HepG2 (cell line): ENCODE results near the gene ZFP36. TPM values are rescaled to one million over a fixed set of nuclear protein-coding genes. Genes with fewer than 3 reads are reported as not detected.

Source experiments
- CBFB ChIP-seq: sonication (generic); formaldehyde crosslinking; IDR thresholded peaks from 2 replicates; pipeline ENCODE4 v1.4.0; 2020; ENCODE audit warnings: missing genetic modification reagents
- HMGXB4 ChIP-seq, 2 experiments: sonication (generic) in 1 of 2; formaldehyde crosslinking in 1 of 2; IDR thresholded peaks; 2 replicates each; pipeline versions ENCODE4 v1.4.0 to v1.6.1; 2018 to 2020; ENCODE audit warnings: missing genetic modification reagents in 2 of 2, borderline replicate concordance in 1 of 2, low read depth in 1 of 2, mild to moderate bottlenecking in 1 of 2, missing biosample characterization in 1 of 2
- HNF4G ChIP-seq, 2 experiments: sonication (generic) in 1 of 2; formaldehyde crosslinking in 1 of 2; IDR thresholded peaks; 2 replicates each; pipeline versions ENCODE4 v1.4.0 to v1.6.1; 2011 to 2020; ENCODE audit warnings: borderline replicate concordance in 2 of 2, low read depth in 2 of 2, mild to moderate bottlenecking in 2 of 2, low read length in 1 of 2, missing genetic modification reagents in 1 of 2, moderate library complexity in 1 of 2
- HOXA3 ChIP-seq: sonication (generic); formaldehyde crosslinking; IDR thresholded peaks from 2 replicates; pipeline ENCODE4 v1.5.0; 2020; ENCODE audit warnings: missing genetic modification reagents
- KLF11 ChIP-seq: IDR thresholded peaks from 2 replicates; pipeline ENCODE4 v1.6.1; 2016; ENCODE audit warnings: missing compliant biosample characterization
- PATZ1 ChIP-seq: sonication (generic); formaldehyde crosslinking; IDR thresholded peaks from 2 replicates; pipeline ENCODE4 v1.4.0; 2020; ENCODE audit warnings: missing genetic modification reagents
- STAG1 ChIP-seq: sonication (generic); formaldehyde crosslinking; IDR thresholded peaks from 2 replicates; pipeline ENCODE4 v1.4.0; 2020; ENCODE audit warnings: missing genetic modification reagents
- THAP7 ChIP-seq: sonication (generic); formaldehyde crosslinking; IDR thresholded peaks from 2 replicates; pipeline ENCODE4 v1.8.1; 2023; ENCODE audit warnings: mild to moderate bottlenecking, missing genetic modification reagents
- ZBTB38 ChIP-seq: sonication (generic); formaldehyde crosslinking; IDR thresholded peaks from 2 replicates; pipeline ENCODE4 v1.5.1; 2020; ENCODE audit warnings: mild to moderate bottlenecking, missing genetic modification reagents
- ZFX ChIP-seq: sonication (generic); formaldehyde crosslinking; IDR thresholded peaks from 2 replicates; pipeline ENCODE4 v1.4.0; 2020; ENCODE audit warnings: mild to moderate bottlenecking, low read depth, missing genetic modification reagents, moderate library complexity
- ZNF318 ChIP-seq: sonication (generic); formaldehyde crosslinking; IDR thresholded peaks from 2 replicates; pipeline ENCODE4 v1.4.0; 2020; ENCODE audit warnings: mild to moderate bottlenecking, missing genetic modification reagents
- ZNF567 ChIP-seq: sonication (generic); formaldehyde crosslinking; IDR thresholded peaks from 2 replicates; pipeline ENCODE4 v1.8.1; 2023; ENCODE audit warnings: mild to moderate bottlenecking, missing genetic modification reagents, borderline replicate concordance
- ZNF607 ChIP-seq: sonication (generic); formaldehyde crosslinking; IDR thresholded peaks from 2 replicates; pipeline ENCODE4 v1.5.1; 2020; ENCODE audit warnings: missing genetic modification reagents, mild to moderate bottlenecking, borderline replicate concordance
- ZNF660 ChIP-seq: sonication (generic); formaldehyde crosslinking; IDR thresholded peaks from 2 replicates; pipeline ENCODE4 v1.5.1; 2020; ENCODE audit warnings: mild to moderate bottlenecking, low read depth, missing genetic modification reagents, borderline replicate concordance
- ZSCAN12 ChIP-seq: sonication (generic); formaldehyde crosslinking; IDR thresholded peaks from 2 replicates; pipeline ENCODE4 v1.9.0; 2021; ENCODE audit warnings: mild to moderate bottlenecking, missing genetic modification reagents
- polyA plus RNA-seq, 8 experiments: library from polyadenylated mRNA; depleted of rRNA in 3 of 8; stranded (reverse) in 7 of 8; unstranded in 1 of 8; fragments of >200 nt; fragmentation: Illumina TruSeq in 4 of 8; extraction: Trizol in 4 of 8; gene quantifications; 2 replicates each; pipeline versions ENCODE4 v1.2.1 to v1.2.3, GENCODE V29; 2011 to 2016; ENCODE audit warnings: low read depth in 4 of 8, missing spikeins in 1 of 8, mixed read lengths in 1 of 8; ENCODE audit not compliant: insufficient read depth in 1 of 8
- total RNA-seq, 5 experiments: library from RNA; depleted of rRNA; stranded (reverse); fragments of >200 nt; fragmentation: Illumina TruSeq; extraction: Trizol; gene quantifications; 2 replicates each; pipeline ENCODE4 v1.2.3, GENCODE V29; 2016; ENCODE audit warnings: low read depth in 1 of 5

ZFP36 gene
- total and polyA plus RNA-seq, 2 of the 13 experiments (the other 11 are each of a cell fraction or from before 2014, with no cell fraction given), result 1.4 to 1.7 TPM

- TF ChIP-seq ZNF318 (CRISPR knock-in tag) (no peak), ZSCAN12 (CRISPR knock-in tag) (no peak), KLF11 (CRISPR knock-in tag) (no peak), STAG1 (CRISPR knock-in tag) (peak; percentile 45), ZNF660 (CRISPR knock-in tag) (no peak), ZFX (CRISPR knock-in tag) (peak; percentile 50; the same call in 1 of the 2 replicates), HMGXB4 (CRISPR knock-in tag; IDR thresholded peaks at IDR 0.05; ENCODE audit: borderline replicate concordance in 1 of 2, low read depth in 1 of 2) (peak; percentile 39 to 60; a peak in 3 of 4 replicates), ZBTB38 (CRISPR knock-in tag) (peak; percentile 67), ZNF607 (no peak), ZNF567 (CRISPR knock-in tag) (0 out of 2 replicates have a peak, but pooled peaks have one; percentile 75), HOXA3 (CRISPR knock-in tag) (0 out of 2 replicates have a peak, but pooled peaks have one; percentile 19), CBFB (CRISPR knock-in tag) (no peak), HNF4G (IDR thresholded peaks at IDR 0.05; ENCODE audit: borderline replicate concordance, low read depth, low read length) (no peak), HNF4G (CRISPR knock-in tag; IDR thresholded peaks at IDR 0.05; ENCODE audit: borderline replicate concordance, low read depth) (no peak), PATZ1 (CRISPR knock-in tag) (no peak), THAP7 (CRISPR knock-in tag) (0 out of 2 replicates have a peak, but pooled peaks have one; percentile 56)
Observed at GRCh38 chr19:39413911-39414608, 7.4 kb downstream of the ZFP36 start (continued).
